Smooth muscle cell (in vitro differentiated cells): ENCODE results near the gene MYH3. TPM values are rescaled to one million over a fixed set of nuclear protein-coding genes. Genes with fewer than 3 reads are reported as not detected.

Experiments
- DNase-seq: peaks from one replicate; lab custom pipeline; 2025; ENCODE audit not compliant: unreplicated experiment; lab: John Stamatoyannopoulos, UW
- H2AFZ ChIP-seq: fragments of 200-600 bp; sonication (generic); 2 replicates; pipeline ENCODE4 v1.6.0; 2016; ENCODE audit warnings: antibody characterized with exemption, low read depth, mild to moderate bottlenecking
- H3F3A ChIP-seq: fragments of 200-600 bp; sonication (generic); 2 replicates; pipeline ENCODE4 v1.6.0; 2017; ENCODE audit warnings: antibody characterized with exemption, low read depth
- H3K27ac ChIP-seq: fragments of 200-600 bp; sonication (generic); 2 replicates; pipeline ENCODE4 v1.5.1; 2016; ENCODE audit warnings: low read depth, mild to moderate bottlenecking
- H3K27me3 ChIP-seq: fragments of 200-600 bp; sonication (generic); 2 replicates; pipeline ENCODE4 v1.6.1; 2016; ENCODE audit warnings: low read depth, mild to moderate bottlenecking
- H3K36me3 ChIP-seq: fragments of 200-600 bp; sonication (generic); 2 replicates; pipeline ENCODE4 v1.5.1; 2016; ENCODE audit warnings: low read depth
- H3K4me1 ChIP-seq: fragments of 200-600 bp; sonication (generic); 2 replicates; pipeline ENCODE4 v1.5.1; 2016; ENCODE audit warnings: low read depth
- H3K4me2 ChIP-seq: fragments of 200-600 bp; sonication (generic); 2 replicates; pipeline ENCODE4 v1.6.0; 2016; ENCODE audit warnings: mild to moderate bottlenecking
- H3K4me3 ChIP-seq: fragments of 200-600 bp; sonication (generic); 2 replicates; pipeline ENCODE4 v1.5.1; 2016; ENCODE audit warnings: mild to moderate bottlenecking
- H3K79me2 ChIP-seq: fragments of 200-600 bp; sonication (generic); 2 replicates; pipeline ENCODE4 v1.6.0; 2016; ENCODE audit warnings: low read depth, mild to moderate bottlenecking
- H3K9ac ChIP-seq: fragments of 200-600 bp; sonication (generic); 2 replicates; pipeline ENCODE4 v1.6.0; 2016; ENCODE audit warnings: low read depth
- H3K9me3 ChIP-seq: fragments of 200-600 bp; sonication (generic); replicated peaks from 2 replicates; pipeline ENCODE4 v1.5.1; 2016; ENCODE audit warnings: low read depth
- H4K20me1 ChIP-seq: fragments of 200-600 bp; sonication (generic); 2 replicates; pipeline ENCODE4 v1.6.0; 2016; ENCODE audit warnings: low read depth
- WGBS: methylation state at CpG from one replicate; pipeline ENCODE4 v1.1.7; 2016; ENCODE audit warnings: low lambda C conversion rate; 5-methylcytosine and 5-hydroxymethylcytosine counted together
- polyA plus RNA-seq: library from polyadenylated mRNA; unstranded; fragments of >200 nt; fragmentation: Nextera tagmentation; extraction: Ambion mirVana; gene quantifications from 2 replicates; pipeline ENCODE4 v1.2.1, GENCODE V29; 2016
- total RNA-seq: library from RNA; depleted of rRNA; stranded (reverse); fragments of >200 nt; gene quantifications from 2 replicates; pipeline ENCODE4 v1.2.3, GENCODE V29; 2014
- TF ChIP-seq, protein P1 (sequence below): fragments of 200-600 bp; sonication (generic); IDR thresholded peaks from 2 replicates; pipeline ENCODE4 v1.5.1; 2017; ENCODE audit warnings: borderline replicate concordance, mild to moderate bottlenecking, antibody characterized with exemption; ENCODE audit not compliant: insufficient read depth, poor library complexity, severe bottlenecking

The MYH3 gene
- total and polyA plus RNA-seq, 2 experiments from 2014 or later: 1.1 to 1.2 TPM

DNA sequence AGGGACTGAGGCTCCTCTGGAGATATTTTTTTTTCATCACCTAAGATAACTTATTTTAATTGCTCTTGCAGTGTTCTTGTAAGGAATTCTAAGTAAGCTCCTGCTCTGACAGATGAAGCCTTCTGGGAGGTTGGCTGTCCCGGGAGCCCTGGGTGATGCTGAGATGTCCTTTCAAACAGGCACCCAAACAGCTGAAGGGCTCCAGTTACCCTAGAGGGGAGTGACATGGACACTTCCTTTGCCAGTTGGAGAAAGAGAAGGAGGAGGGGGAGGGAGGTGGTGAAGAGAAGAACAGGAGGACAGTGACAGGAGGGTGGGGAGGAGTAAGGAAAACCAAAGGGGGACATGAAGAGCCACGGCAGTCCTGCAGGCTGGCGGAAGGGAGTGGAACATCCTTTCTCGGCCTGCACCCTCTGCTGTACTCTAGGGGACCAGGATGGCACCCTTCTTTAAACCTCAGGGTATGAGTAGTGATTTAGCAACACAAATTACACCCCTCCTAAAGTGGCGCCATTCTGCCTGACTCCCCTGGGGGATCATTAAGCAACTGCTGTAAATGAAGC, 51.8 kb downstream of the MYH3 start:
- Histone ChIP-seq H3K4me3 (no peak overlapping the region), H3K79me2 (no peaks in the 10 kb centered on the region), H3F3A (peaks cover 2% of the 10 kb centered on the region), H3K9ac (no peak overlapping the region), H3K9me3 (no peaks in the 10 kb centered on the region), H3K4me1 (peaks cover 8% of the 10 kb centered on the region), H2AFZ (no peak overlapping the region), H3K4me2 (no peak overlapping the region), H3K27me3 (peaks cover 3% of the 10 kb centered on the region), H4K20me1 (no peaks in the 10 kb centered on the region), H3K36me3 (no peaks in the 10 kb centered on the region), H3K27ac (no peak overlapping the region)
- 69% methylated on average over 4 of the region's 5 CpGs for WGBS
- TF ChIP-seq, protein P1, sequence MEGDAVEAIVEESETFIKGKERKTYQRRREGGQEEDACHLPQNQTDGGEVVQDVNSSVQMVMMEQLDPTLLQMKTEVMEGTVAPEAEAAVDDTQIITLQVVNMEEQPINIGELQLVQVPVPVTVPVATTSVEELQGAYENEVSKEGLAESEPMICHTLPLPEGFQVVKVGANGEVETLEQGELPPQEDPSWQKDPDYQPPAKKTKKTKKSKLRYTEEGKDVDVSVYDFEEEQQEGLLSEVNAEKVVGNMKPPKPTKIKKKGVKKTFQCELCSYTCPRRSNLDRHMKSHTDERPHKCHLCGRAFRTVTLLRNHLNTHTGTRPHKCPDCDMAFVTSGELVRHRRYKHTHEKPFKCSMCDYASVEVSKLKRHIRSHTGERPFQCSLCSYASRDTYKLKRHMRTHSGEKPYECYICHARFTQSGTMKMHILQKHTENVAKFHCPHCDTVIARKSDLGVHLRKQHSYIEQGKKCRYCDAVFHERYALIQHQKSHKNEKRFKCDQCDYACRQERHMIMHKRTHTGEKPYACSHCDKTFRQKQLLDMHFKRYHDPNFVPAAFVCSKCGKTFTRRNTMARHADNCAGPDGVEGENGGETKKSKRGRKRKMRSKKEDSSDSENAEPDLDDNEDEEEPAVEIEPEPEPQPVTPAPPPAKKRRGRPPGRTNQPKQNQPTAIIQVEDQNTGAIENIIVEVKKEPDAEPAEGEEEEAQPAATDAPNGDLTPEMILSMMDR: no peak
- no peak for DNase-seq

DNA sequence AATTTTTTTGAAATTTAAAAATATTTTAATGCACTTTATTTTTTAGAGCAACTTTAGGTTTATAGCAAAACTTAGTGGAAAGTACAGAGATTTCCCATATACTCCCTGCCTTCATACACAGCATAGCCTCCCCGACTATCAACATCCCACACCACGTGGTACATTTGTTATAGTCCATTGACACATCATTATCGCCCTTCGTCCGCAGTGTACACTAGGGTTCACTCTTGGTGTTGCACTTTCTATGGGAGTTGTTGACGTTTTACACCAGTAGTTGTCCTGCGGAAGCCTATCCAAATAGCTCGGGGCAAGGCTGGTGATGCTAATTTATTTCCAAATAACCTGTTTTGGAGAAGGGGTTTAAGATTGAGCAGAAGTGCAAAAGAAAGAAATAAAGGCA, 52.6 kb downstream of the MYH3 start:
- no peak overlapping the region for H3K27ac ChIP-seq
- peaks cover 8% of the 10 kb centered on the region for H3K4me1 ChIP-seq
- no peak overlapping the region for H2AFZ ChIP-seq
- no peak overlapping the region for H3K9ac ChIP-seq
- no peaks in the 10 kb centered on the region for H3K79me2 ChIP-seq
- H3F3A ChIP-seq: peaks cover 3% of the 10 kb centered on the region
- no peaks in the 10 kb centered on the region for H4K20me1 ChIP-seq
- no peaks in the 10 kb centered on the region for H3K9me3 ChIP-seq
- TF ChIP-seq, protein P1: no peak
- DNase-seq: no peak
- 93% methylated on average over 8 of the region's 8 CpGs for WGBS
- no peaks in the 10 kb centered on the region for H3K36me3 ChIP-seq
- H3K27me3 ChIP-seq: peaks cover 3% of the 10 kb centered on the region
- H3K4me2 ChIP-seq: no peak overlapping the region
- no peak overlapping the region for H3K4me3 ChIP-seq

DNA sequence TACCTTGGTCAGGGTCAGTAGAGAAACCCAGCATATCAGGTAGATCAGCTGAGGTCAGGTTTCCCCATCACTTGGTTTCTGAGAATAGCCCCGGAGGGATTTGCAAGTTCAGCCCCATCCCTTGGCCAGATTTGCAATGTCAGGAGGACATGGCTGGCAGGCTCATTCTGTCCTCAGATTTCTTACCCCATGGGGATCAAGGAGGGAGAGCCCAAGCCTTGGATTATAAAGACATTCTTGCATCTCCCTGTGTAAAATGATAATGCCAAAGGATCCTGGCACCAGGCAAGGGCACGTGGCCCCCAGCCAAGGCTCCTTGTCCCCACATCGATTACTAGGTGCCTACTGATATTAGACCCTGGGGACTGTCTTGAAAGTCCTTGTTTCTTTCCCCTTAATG, 53.2 kb downstream of the MYH3 start:
- H3K4me2 ChIP-seq: no peak overlapping the region
- H3K9me3 ChIP-seq: no peaks in the 10 kb centered on the region
- DNase-seq: no peak
- H3K79me2 ChIP-seq: no peaks in the 10 kb centered on the region
- H3K4me1 ChIP-seq: peaks cover 8% of the 10 kb centered on the region
- WGBS: 94% methylated on average over 3 of the region's 3 CpGs
- no peaks in the 10 kb centered on the region for H3K36me3 ChIP-seq
- TF ChIP-seq, protein P1: no peak
- H3K27ac ChIP-seq: no peak overlapping the region
- peaks cover 3% of the 10 kb centered on the region for H3F3A ChIP-seq
- no peak overlapping the region for H3K9ac ChIP-seq
- H3K4me3 ChIP-seq: no peak overlapping the region
- H4K20me1 ChIP-seq: no peaks in the 10 kb centered on the region
- H3K27me3 ChIP-seq: peaks cover 3% of the 10 kb centered on the region
- H2AFZ ChIP-seq: no peak overlapping the region

DNA sequence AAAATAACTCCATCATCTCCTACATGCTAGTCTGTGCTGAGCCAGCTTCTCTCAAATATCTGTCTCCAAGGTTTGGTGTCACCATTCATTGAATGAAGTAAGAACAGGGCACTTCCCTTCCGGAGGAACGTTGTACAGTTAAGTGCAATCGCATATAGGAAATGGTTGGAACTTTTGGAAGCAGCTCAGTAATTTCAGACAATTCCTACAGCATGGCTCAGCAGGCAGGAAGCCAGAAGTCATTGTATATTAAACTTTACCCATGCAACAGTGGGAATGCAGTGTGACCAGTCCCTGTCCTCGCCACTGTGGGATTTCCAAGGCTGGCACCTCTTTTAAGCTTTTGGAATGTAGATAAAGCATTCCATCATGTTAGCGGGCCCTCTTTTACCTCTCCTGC, 56.5 kb downstream of the MYH3 start:
- Histone ChIP-seq H3K9me3 (no peaks in the 10 kb centered on the region), H3K4me3 (no peak overlapping the region), H3K79me2 (no peaks in the 10 kb centered on the region), H4K20me1 (no peaks in the 10 kb centered on the region), H3F3A (peaks cover 3% of the 10 kb centered on the region), H3K27me3 (no peaks in the 10 kb centered on the region), H3K27ac (no peak overlapping the region), H3K4me1 (peaks cover 8% of the 10 kb centered on the region), H3K9ac (no peak overlapping the region), H3K4me2 (peak overlapping the region; percentile 57), H3K36me3 (no peaks in the 10 kb centered on the region), H2AFZ (no peak overlapping the region)
- TF ChIP-seq, protein P1: no peak
- 43% methylated on average over 5 of the region's 5 CpGs for WGBS
- DNase-seq: no peak
